Stimulated activated memory B cell treated with anti-CD40 and anti-IgM and Interleukin-4, amounts not matched to agents 10 μg/mL and 1 μg/mL and 100 μg/mL, for 72 hours (primary cell): ENCODE data around the gene RTP3.
"Not testable (repeated sequence)": the region's sequence is repeated elsewhere in the genome, so short reads cannot be mapped to it uniquely, and the experiment has no call there.

Experiments
- ATAC-seq: fragments of 150-1000 bp; cut with Tn5 transposase; 2 replicates; pipeline ENCODE4 v1.10.0; 2021
- H3K27ac Mint-ChIP-seq: one replicate; pipeline ENCODE4 v1.8.0; 2022; ENCODE audit warnings: mild to moderate bottlenecking, mixed read lengths
- H3K27me3 Mint-ChIP-seq: one replicate; pipeline ENCODE4 v1.8.0; 2022; ENCODE audit warnings: mixed read lengths
- H3K36me3 Mint-ChIP-seq: one replicate; pipeline ENCODE4 v1.8.0; 2022; ENCODE audit warnings: mixed read lengths
- H3K4me1 Mint-ChIP-seq: one replicate; pipeline ENCODE4 v1.8.0; 2022; ENCODE audit warnings: mixed read lengths
- H3K4me3 Mint-ChIP-seq: one replicate; pipeline ENCODE4 v1.8.0; 2022; ENCODE audit warnings: mild to moderate bottlenecking, moderate library complexity, mixed read lengths
- H3K9me3 Mint-ChIP-seq: one replicate; pipeline ENCODE4 v1.8.0; 2022; ENCODE audit warnings: mixed read lengths

RTP3 gene

DNA sequence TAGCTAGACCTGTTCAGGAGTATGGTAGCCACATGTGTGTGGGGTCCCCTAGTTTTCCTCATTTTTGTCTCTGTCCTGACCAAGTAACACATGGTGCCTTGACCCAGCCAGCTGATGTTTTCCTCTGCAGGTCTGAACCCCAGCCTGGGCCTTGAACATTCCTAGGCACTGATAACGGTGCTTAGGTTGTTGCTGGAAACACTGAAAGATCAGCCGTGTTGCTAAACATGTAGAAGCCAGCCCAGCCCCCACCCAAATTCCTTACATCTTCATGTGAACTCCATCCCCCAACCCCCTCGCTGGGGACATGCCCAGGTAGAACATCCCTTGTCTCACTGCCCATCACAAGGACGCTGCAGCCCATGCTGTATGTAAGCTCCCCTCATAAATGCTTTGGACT is 18.7 kb downstream of the RTP3 start:
- Mint-ChIP-seq H3K4me1 (no peaks in the 10 kb centered on the region), H3K36me3 (no peaks in the 10 kb centered on the region), H3K4me3 (no peak overlapping the region), H3K27ac (no peak overlapping the region), H3K9me3 (no peaks in the 10 kb centered on the region), H3K27me3 (peaks cover 8% of the 10 kb centered on the region)
- ATAC-seq, result no peak

DNA sequence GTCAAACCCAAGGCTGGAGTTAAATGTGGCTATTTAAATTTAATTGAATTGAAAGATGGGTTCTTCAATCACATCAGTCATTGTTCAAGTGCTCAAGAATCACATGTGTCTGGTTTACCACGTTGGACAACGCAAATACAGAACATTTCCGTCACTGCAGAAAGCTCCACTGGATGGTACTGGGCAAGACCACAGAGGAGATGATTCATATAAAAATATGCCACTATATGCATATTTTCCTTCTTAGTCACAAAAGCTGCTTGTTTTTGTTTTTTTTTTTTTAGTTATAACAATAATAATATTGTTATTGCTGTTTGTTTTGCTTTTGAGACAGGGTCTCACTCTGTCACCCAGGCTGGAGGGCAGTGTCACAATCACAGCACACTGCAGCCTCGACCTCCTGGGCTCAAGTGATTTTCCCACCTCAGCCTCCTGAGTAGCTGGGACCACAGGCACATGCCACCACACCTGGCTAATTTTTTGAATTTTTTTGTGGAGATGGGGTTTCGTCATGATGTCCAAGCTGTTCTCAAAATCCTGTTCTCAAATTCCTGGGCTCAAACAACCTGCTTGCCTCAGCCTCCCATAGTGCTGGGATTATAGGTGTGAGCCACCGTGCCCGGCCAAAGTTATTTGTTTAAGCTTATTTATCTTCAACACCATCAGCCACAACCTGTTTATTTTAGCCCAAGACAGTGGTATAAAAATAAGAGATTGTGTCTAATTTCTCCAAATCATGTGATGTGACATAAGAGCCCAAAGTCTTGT is 19.4 kb downstream of the RTP3 start:
- peaks cover 6% of the 10 kb centered on the region for H3K27me3 Mint-ChIP-seq
- ATAC-seq, result no peak
- no peak overlapping the region for H3K27ac Mint-ChIP-seq
- no peaks in the 10 kb centered on the region for H3K4me1 Mint-ChIP-seq
- no peaks in the 10 kb centered on the region for H3K36me3 Mint-ChIP-seq
- H3K4me3 Mint-ChIP-seq, result no peak overlapping the region
- no peaks in the 10 kb centered on the region for H3K9me3 Mint-ChIP-seq

DNA sequence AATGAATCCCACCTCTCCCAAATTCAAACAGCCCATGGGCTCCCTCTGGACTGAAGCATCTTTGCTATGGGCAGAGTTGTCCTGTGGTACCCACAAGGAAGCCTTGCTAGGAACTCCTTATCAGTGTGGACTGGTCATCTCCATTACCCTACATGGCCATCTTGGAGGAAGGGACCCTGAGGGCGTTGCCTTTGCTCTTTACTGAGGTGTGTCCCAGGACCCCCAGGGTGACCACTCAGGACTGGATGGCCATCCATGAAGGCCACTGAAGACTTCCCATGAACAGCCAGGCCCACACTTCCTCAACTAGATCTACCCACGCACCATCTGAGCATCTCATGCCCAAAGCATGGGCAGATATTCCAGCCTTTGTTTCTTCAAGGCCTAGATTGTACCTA is 20.0 kb downstream of the RTP3 start:
- H3K9me3 Mint-ChIP-seq, result no peaks in the 10 kb centered on the region
- no peaks in the 10 kb centered on the region for H3K4me1 Mint-ChIP-seq
- no peak overlapping the region for H3K4me3 Mint-ChIP-seq
- no peak for ATAC-seq
- no peaks in the 10 kb centered on the region for H3K36me3 Mint-ChIP-seq
- H3K27me3 Mint-ChIP-seq, result peaks cover under 1% of the 10 kb centered on the region
- no peak overlapping the region for H3K27ac Mint-ChIP-seq

DNA sequence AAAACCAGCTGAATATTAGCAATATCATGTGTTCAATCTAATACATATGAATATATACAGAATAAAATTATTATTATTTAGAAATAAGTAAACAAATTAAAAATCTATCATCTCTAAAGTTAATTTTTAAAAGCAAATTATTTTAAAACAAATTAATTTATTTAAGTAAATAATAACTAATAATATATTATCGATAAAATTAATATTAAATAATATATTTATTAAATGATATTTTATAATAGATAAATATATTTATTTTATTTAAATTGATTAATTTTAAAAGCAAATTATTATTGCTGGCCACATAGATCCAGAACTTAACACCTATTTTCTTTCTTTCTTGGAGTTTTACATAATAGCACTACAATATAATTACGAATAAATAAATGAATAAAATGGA is 22.2 kb downstream of the RTP3 start:
- ATAC-seq, result no peak
- Mint-ChIP-seq H3K4me1 (no peaks in the 10 kb centered on the region), H3K4me3 (no peak overlapping the region), H3K27ac (no peak overlapping the region), H3K36me3 (no peaks in the 10 kb centered on the region), H3K27me3 (no peaks in the 10 kb centered on the region), H3K9me3 (no peaks in the 10 kb centered on the region)

DNA sequence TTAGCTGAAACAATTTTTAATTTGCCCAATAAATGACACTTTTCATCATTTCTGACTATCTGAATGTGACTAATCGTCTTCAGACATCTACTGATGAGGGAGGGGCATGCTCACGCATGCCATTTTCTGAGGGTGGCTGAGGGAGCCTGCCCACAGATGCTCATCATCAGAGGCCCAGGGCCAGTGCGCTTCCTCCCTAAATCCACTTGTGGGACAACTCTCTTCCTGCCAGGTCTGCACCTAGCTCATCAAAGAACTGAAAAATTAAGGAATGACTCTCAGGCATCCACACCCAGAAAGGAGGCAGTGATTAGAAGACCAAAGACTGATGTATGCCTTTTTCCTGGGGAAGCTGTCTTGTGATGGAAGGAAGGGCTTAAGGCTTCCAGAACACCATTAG is 22.8 kb downstream of the RTP3 start:
- ATAC-seq, result no peak
- Mint-ChIP-seq H3K36me3 (no peaks in the 10 kb centered on the region), H3K9me3 (no peaks in the 10 kb centered on the region), H3K27me3 (no peaks in the 10 kb centered on the region), H3K4me3 (no peak overlapping the region), H3K4me1 (no peaks in the 10 kb centered on the region), H3K27ac (no peak overlapping the region)

DNA sequence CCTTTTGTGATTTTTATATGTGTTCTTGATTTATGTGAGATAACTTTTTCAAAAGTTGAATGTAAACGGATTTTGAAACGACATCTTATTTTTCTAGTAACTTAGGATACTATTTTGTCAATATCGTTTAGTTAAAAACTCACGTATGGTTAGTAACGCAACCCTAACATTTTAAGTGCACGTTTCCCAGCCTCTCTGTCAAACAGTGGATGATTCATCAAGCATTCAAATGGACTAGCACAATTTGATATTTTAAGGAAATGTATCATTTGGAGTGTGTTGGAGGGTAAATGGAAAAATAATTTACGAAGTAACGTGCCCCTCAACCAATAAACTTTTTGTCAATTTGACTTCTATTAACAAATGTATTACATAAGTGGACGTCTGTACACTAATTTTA is 23.3 kb downstream of the RTP3 start:
- Mint-ChIP-seq H3K4me1 (no peaks in the 10 kb centered on the region), H3K27ac (no peak overlapping the region), H3K27me3 (no peaks in the 10 kb centered on the region), H3K36me3 (no peaks in the 10 kb centered on the region), H3K4me3 (no peak overlapping the region), H3K9me3 (no peaks in the 10 kb centered on the region)
- ATAC-seq, result no peak

DNA sequence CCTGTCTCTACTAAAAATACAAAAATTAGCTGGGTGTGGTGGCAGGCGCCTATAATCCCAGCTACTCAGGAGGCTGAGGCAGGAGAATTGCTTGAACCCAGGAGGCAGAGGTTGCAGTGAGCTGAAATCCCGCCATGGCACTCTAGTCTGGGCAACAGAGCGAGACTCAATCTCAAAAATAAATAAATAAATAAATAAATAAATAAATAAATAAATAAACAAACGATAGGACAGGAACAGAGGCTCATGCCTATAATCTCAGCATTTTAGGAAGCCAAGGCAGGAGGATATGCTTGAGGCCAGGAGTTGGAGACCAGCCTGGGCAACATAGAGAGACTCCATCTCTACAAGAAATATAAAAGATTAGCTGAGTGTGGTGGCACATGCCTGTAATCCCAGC is 24.4 kb downstream of the RTP3 start:
- not testable (repeated sequence) for ATAC-seq, H3K36me3 Mint-ChIP-seq, H3K4me3 Mint-ChIP-seq, H3K27me3 Mint-ChIP-seq, H3K27ac Mint-ChIP-seq, H3K4me1 Mint-ChIP-seq, H3K9me3 Mint-ChIP-seq

DNA sequence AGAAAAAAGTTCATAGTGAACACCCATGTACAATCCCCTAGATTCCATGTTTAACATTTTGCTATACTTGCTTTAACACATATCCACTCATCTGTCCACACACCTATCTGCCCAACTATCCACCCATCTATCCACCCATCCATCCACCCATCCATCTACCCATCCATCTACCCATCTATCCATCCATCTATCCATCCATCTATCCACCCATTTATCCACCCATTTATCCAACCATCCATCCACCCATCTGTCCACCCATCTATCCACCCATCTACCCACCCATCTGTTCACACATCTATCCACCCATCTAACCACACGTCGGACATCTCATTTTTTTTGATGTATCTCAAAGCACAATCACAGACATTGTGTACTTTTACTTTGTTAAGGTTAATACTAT is 25.8 kb downstream of the RTP3 start:
- Mint-ChIP-seq H3K36me3 (no peaks in the 10 kb centered on the region), H3K27ac (no peak overlapping the region), H3K4me1 (no peaks in the 10 kb centered on the region), H3K27me3 (no peaks in the 10 kb centered on the region), H3K4me3 (no peak overlapping the region), H3K9me3 (no peaks in the 10 kb centered on the region)
- no peak for ATAC-seq

DNA sequence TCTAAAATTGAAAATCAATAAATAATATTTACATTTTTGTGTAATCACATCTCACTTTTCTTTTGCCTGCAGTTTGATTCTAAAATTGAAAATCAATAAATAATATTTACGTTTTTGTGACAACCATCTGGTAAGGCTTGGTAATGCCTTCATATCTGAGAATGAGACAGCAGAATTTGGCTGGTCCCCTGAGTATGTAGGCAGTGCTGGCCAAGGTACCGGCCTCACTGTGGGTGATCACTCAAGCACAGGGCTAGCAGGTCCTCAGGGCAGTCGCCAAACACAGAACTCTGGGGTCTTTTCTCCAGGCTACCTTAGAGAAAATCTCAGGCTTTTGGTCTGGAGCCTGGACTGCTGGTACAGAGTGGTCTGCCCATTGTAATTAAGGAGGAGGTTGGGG is 26.2 kb downstream of the RTP3 start:
- Mint-ChIP-seq H3K36me3 (no peaks in the 10 kb centered on the region), H3K4me3 (no peak overlapping the region), H3K4me1 (no peaks in the 10 kb centered on the region), H3K9me3 (no peaks in the 10 kb centered on the region), H3K27ac (no peak overlapping the region), H3K27me3 (no peaks in the 10 kb centered on the region)
- no peak for ATAC-seq

DNA sequence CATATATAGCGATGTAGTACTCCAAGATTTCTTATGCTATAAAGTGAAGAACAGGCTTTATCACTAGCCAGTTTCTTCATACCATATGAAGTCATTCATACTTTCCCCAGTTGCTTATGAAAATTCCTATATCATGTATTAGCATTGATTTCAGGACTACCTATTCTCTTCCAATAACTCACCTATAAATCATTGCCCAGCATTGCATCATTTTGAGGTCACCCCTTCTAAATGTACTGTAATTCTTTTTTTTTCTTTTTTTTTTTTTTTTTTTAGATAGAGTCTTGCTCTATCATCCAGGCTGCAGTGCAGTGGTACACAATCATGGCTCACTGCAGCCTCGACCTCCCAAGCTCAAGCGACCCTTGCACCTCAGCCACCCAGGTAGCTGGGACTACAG is 27.1 kb downstream of the RTP3 start:
- no peaks in the 10 kb centered on the region for H3K9me3 Mint-ChIP-seq
- no peaks in the 10 kb centered on the region for H3K4me1 Mint-ChIP-seq
- no peak overlapping the region for H3K4me3 Mint-ChIP-seq
- H3K36me3 Mint-ChIP-seq, result no peaks in the 10 kb centered on the region
- no peak overlapping the region for H3K27ac Mint-ChIP-seq
- H3K27me3 Mint-ChIP-seq, result no peaks in the 10 kb centered on the region
- no peak for ATAC-seq

DNA sequence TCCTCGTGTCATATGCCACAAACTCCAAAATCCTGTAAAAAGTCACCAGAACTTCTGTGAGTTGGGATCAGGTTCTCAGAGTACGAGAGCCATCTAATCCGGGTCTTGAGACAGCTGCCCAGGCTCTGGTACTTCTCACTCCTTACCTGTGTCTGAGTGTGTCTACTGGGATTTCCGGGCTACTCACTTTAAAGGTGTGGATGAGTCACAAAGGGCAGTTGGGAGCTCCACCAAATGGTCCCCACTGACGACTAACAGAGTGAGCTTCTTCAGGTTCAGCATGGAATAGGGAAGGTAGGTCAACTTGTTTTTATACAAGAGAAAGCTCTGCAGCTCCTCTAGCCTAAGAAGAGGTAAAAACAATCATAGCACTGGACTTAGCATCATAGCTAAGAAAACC is 29.5 kb downstream of the RTP3 start:
- no peak overlapping the region for H3K4me3 Mint-ChIP-seq
- H3K27me3 Mint-ChIP-seq, result no peaks in the 10 kb centered on the region
- no peaks in the 10 kb centered on the region for H3K9me3 Mint-ChIP-seq
- H3K36me3 Mint-ChIP-seq, result no peaks in the 10 kb centered on the region
- ATAC-seq, result no peak
- no peaks in the 10 kb centered on the region for H3K4me1 Mint-ChIP-seq
- peak overlapping the region; percentile 24 for H3K27ac Mint-ChIP-seq

DNA sequence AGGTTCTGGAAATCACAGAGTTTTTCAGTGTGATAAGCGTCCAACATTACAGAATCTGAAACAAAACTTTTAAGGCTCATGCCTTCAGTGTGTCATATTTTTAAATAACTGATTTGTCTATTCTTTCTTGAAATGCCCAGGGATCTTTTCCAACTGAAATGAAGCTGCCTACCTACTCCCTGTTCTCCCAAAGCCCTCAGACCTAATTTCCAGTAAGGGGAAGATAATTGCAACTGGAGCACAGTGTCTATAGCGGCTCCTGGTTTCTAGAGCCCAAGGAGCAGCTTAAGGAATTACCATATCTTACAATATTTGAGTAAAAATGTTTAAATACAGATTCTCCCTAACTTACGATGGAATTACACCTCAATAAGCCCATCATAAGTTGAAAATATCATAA is 35.3 kb downstream of the RTP3 start:
- no peaks in the 10 kb centered on the region for H3K36me3 Mint-ChIP-seq
- H3K9me3 Mint-ChIP-seq, result peaks cover 3% of the 10 kb centered on the region
- peaks cover 34% of the 10 kb centered on the region for H3K4me1 Mint-ChIP-seq
- H3K27me3 Mint-ChIP-seq, result peaks cover 14% of the 10 kb centered on the region
- no peak for ATAC-seq
- no peak overlapping the region for H3K4me3 Mint-ChIP-seq
- no peak overlapping the region for H3K27ac Mint-ChIP-seq

DNA sequence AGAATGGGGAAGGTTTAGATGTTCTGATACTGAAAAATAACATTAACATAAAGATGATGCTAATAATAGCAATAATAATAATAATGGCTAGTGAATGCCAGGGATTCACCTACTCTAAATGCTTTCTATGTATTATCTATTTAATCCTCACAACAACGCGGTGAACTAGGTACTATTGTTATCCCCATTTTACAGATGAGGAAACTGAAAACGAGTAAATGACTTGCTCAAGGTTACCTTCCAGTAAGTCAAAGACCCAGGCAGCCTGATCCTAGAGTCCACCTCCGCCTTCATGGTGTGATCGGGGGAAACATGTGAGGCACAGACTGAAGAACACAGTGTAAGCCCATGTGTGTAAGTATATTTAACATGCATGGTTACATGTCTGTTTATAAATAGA is 38.0 kb downstream of the RTP3 start:
- H3K27me3 Mint-ChIP-seq, result peaks cover 14% of the 10 kb centered on the region
- H3K36me3 Mint-ChIP-seq, result no peaks in the 10 kb centered on the region
- peaks cover 3% of the 10 kb centered on the region for H3K9me3 Mint-ChIP-seq
- ATAC-seq, result no peak
- H3K27ac Mint-ChIP-seq, result no peak overlapping the region
- H3K4me1 Mint-ChIP-seq, result peaks cover 54% of the 10 kb centered on the region
- H3K4me3 Mint-ChIP-seq, result no peak overlapping the region

DNA sequence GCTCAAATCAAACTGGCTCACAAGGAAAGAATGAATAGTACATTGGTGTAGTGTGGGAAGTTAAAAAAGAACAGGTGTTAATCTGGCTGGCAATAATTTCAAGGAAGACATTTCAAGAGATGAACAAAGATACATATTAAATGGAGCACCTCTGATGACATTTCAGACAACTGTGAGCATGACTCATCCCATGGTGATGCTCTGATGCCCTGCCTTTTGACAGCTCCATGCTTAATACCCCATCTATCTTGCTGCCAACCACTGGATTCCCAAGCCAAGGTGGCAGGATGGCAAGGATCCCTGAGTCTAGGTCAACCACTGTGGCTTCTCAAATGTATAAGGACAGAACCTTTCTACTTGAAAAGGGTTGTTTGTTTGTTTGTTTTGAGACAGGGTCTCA is 39.0 kb downstream of the RTP3 start:
- no peaks in the 10 kb centered on the region for H3K36me3 Mint-ChIP-seq
- no peak overlapping the region for H3K4me3 Mint-ChIP-seq
- H3K9me3 Mint-ChIP-seq, result peaks cover 3% of the 10 kb centered on the region
- H3K27me3 Mint-ChIP-seq, result peaks cover 14% of the 10 kb centered on the region
- no peak overlapping the region for H3K27ac Mint-ChIP-seq
- no peak for ATAC-seq
- peaks cover 60% of the 10 kb centered on the region for H3K4me1 Mint-ChIP-seq

DNA sequence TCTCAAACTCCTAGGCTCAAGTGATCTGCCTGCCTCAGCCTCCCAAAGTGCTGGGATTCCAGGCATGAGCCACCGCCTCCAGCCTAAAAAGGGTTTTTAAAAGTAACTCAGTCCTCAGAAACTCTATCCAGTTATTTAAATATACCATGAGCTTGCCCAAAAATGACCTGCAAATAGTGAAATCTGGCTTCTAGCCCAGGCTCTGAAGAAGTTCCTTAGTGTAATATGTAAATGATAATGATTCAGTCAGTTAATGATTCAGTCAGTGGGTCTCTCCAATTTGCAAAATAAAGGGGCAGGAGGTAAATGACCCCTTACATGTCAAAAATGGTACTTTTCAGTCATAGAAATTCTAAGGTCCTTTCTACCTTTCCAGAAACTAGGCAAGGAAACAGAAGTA is 39.5 kb downstream of the RTP3 start:
- Mint-ChIP-seq H3K27ac (peak overlapping the region; percentile 84), H3K4me1 (peaks cover 66% of the 10 kb centered on the region)

DNA sequence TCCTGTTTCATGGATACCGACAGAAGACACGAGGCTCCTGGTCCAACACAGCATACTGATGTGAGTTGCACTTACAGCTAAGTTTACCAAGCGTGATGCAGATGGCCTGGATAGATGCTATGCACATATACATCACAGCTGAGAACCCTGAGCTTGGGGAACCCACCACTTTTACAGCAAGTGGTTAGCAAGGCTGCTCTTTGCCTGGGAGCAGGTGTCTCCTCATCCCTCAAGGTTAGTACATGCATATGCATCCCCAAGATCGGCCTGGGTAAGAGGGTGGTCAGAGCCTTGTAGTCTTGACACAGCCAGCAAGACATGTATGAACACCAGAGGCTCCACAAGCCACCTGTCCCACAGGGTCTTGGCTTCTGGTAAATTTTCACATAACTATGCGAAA is 40.0 kb downstream of the RTP3 start:
- peaks cover 70% of the 10 kb centered on the region for H3K4me1 Mint-ChIP-seq
- ATAC-seq, result no peak

More for the DNA sequence above, 39.5 kb downstream of the RTP3 start:
- no peaks in the 10 kb centered on the region for H3K36me3 Mint-ChIP-seq
- peaks cover 3% of the 10 kb centered on the region for H3K9me3 Mint-ChIP-seq
- no peak for ATAC-seq
- H3K27me3 Mint-ChIP-seq, result peaks cover 14% of the 10 kb centered on the region
- no peak overlapping the region for H3K4me3 Mint-ChIP-seq

DNA sequence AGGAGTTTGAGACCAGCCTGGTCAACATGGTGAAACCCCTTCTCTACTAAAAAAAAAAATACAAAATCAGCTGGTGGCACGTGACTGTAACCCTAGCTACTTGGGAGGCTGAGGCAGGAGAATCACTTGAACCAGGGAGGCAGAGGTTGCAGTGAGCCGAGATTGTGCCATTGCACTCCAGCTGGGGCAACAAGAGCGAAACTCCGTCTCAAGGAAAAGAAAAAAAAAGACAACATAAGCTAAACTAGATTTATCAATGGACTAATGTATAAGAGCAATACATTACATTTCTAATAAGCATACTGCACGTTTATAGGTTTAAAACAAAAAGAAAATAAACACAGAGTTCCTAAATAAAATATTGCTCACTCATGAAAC is 40.6 kb downstream of the RTP3 start:
- not testable (repeated sequence) for ATAC-seq, H3K36me3 Mint-ChIP-seq, H3K9me3 Mint-ChIP-seq
- peaks cover 75% of the 10 kb centered on the region for H3K4me1 Mint-ChIP-seq
- peak overlapping the region; percentile 65 for H3K4me3 Mint-ChIP-seq
- H3K27ac Mint-ChIP-seq, result peak overlapping the region; percentile 84
- peaks cover 14% of the 10 kb centered on the region for H3K27me3 Mint-ChIP-seq

More for the DNA sequence above, 40.0 kb downstream of the RTP3 start:
- Mint-ChIP-seq H3K4me3 (peak overlapping the region; percentile 65), H3K9me3 (peaks cover 3% of the 10 kb centered on the region), H3K36me3 (no peaks in the 10 kb centered on the region), H3K27ac (peak overlapping the region; percentile 84), H3K27me3 (peaks cover 14% of the 10 kb centered on the region)
